ENCODE measurements around the gene TRAPPC2.

DNA sequence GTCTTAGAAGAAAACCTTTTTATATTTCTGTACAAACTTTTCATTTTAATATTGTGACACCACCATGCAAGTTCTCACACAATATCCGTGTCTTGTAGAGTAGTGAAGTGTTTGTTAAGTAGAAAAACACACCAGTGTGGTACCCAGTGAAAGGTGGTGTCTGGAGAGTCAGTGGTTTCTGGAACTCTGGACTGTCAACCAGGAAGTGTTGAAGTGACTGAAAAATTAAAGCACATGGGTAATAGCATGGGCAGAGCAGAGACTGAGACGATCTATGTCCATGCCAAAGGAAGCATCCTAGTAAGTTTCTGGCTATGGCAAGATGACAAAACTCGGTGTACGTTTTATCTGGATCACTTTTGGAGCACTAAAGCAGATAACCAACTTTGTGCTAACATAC is 23.3 kb downstream of the TRAPPC2 start:
- TF ChIP-seq, protein P1, sequence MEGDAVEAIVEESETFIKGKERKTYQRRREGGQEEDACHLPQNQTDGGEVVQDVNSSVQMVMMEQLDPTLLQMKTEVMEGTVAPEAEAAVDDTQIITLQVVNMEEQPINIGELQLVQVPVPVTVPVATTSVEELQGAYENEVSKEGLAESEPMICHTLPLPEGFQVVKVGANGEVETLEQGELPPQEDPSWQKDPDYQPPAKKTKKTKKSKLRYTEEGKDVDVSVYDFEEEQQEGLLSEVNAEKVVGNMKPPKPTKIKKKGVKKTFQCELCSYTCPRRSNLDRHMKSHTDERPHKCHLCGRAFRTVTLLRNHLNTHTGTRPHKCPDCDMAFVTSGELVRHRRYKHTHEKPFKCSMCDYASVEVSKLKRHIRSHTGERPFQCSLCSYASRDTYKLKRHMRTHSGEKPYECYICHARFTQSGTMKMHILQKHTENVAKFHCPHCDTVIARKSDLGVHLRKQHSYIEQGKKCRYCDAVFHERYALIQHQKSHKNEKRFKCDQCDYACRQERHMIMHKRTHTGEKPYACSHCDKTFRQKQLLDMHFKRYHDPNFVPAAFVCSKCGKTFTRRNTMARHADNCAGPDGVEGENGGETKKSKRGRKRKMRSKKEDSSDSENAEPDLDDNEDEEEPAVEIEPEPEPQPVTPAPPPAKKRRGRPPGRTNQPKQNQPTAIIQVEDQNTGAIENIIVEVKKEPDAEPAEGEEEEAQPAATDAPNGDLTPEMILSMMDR (IDR thresholded peaks at IDR 0.05) = no peak
- TF ChIP-seq POLR2A (IDR thresholded peaks at IDR 0.05) = no peak

All from uterus (tissue), 2 donors.